Measurements from ENCODE around the gene RNF207. TPM values are rescaled to one million over a fixed set of nuclear protein-coding genes. Genes with fewer than 3 reads are reported as not detected.

RNF207 gene
- total and polyA plus RNA-seq, 2 donors (not counting 3 experiments of a cell fraction or from before 2014, with no cell fraction given): 3.2 to 8.2 TPM

DNA sequence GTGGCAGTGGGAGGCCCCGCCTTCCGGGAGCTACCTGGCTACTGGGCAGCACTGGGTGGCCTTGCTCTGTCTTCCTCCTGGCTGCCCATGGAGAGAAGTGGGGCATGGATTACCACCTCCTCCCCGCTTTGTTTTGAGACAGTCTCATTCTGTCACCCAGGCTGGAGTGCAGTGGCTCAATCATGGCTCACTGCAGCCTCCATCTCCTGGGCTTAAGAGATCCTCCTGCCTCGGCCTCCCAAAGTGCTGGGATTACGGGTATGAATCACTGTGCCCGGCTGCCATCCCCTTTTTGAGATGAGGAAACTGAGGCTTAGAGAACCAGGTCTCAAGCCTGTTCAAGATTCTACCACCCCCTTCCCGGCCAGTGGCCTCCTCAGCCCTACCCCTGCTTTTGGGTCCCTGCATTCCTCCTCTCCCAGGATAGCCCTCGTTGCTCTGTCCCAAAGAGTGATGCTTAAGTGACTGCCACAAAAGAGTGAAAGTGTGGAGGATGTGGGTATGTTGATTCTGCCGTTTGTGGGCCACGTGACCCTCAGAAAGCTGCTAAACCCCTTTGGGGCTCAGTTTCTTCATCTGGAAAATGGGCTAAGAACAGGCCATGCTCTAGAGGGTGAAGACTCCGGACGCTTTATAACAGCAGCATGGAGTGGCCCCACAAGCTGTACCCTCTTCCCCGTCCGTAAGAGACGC is 45.9 kb downstream of the RNF207 start:
- DNase-seq (ENCODE audit: low read depth, low spot score) (no peak), FAIRE-seq (no peak)
- dilution Hi-C loops (cut with MboI; ENCODE audit: extremely low pct_ligation_motif_present, low sequenced_read_pairs): no loop called here
- Histone ChIP-seq H3K36me3 (ENCODE audit: control insufficient read depth in 2 of 2, extremely low read depth in 1 of 2, insufficient read depth in 2 of 2, low read length in 2 of 2) (no peaks in the 10 kb centered on the region), H3K4me3 (replicated peaks in 1 of 3; ENCODE audit: insufficient read depth in 1 of 3, low read depth in 1 of 3, low read length in 3 of 3) (no peak overlapping the region), H3K27me3 (ENCODE audit: control insufficient read depth in 2 of 2, insufficient read depth in 2 of 2, low read length in 2 of 2) (peaks cover 3 to 10% of the 10 kb centered on the region in 2 experiments), H4K20me1 (replicated peaks; ENCODE audit: control insufficient read depth, extremely low read depth, insufficient read depth, low read length) (no peaks in the 10 kb centered on the region), H3K4me1 (ENCODE audit: control insufficient read depth, extremely low read depth, insufficient read depth, low read length) (no peaks in the 10 kb centered on the region), H3K79me2 (ENCODE audit: control insufficient read depth, insufficient read depth, low read length) (no peaks in the 10 kb centered on the region), H3K9me1 (replicated peaks; ENCODE audit: control insufficient read depth, extremely low read depth, insufficient read depth, low read length) (no peaks in the 10 kb centered on the region), H3K9ac (replicated peaks; ENCODE audit: extremely low read depth, insufficient read depth, low read length) (no peak overlapping the region), H3K4me2 (ENCODE audit: insufficient read depth, low read length) (no peak overlapping the region), H3K27ac (ENCODE audit: insufficient read depth, low read depth, low read length) (no peak overlapping the region), H3K9me3 (replicated peaks; ENCODE audit: control insufficient read depth, insufficient read depth, low read length) (no peaks in the 10 kb centered on the region), H2AFZ (ENCODE audit: low read depth, low read length) (no peak overlapping the region)
- intact Hi-C loops (cut with micrococcal nuclease): no loop called here
- ChIA-PET POLR2A (no interaction called here), CTCF (interaction anchor here (7.8 kb wide), 1 partner anchor 86 kb away, joined by 208 read pairs; no protein-coding TSS in a partner anchor)
- TF ChIP-seq POLR2AphosphoS5 (IDR thresholded peaks at IDR 0.05; ENCODE audit: insufficient read depth, low read depth, low read length): no peak
- TF ChIP-seq, protein P1, sequence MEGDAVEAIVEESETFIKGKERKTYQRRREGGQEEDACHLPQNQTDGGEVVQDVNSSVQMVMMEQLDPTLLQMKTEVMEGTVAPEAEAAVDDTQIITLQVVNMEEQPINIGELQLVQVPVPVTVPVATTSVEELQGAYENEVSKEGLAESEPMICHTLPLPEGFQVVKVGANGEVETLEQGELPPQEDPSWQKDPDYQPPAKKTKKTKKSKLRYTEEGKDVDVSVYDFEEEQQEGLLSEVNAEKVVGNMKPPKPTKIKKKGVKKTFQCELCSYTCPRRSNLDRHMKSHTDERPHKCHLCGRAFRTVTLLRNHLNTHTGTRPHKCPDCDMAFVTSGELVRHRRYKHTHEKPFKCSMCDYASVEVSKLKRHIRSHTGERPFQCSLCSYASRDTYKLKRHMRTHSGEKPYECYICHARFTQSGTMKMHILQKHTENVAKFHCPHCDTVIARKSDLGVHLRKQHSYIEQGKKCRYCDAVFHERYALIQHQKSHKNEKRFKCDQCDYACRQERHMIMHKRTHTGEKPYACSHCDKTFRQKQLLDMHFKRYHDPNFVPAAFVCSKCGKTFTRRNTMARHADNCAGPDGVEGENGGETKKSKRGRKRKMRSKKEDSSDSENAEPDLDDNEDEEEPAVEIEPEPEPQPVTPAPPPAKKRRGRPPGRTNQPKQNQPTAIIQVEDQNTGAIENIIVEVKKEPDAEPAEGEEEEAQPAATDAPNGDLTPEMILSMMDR (IDR thresholded peaks at IDR 0.05; ENCODE audit: extremely low read depth in 1 of 2, insufficient read depth in 1 of 2, low read depth in 1 of 2, low read length in 2 of 2): no peak
- TF ChIP-seq, protein P2, sequence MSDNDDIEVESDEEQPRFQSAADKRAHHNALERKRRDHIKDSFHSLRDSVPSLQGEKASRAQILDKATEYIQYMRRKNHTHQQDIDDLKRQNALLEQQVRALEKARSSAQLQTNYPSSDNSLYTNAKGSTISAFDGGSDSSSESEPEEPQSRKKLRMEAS (IDR thresholded peaks at IDR 0.05; ENCODE audit: insufficient read depth, insufficient read length): no peak
- no peak for TF ChIP-seq POLR2A (IDR thresholded peaks at IDR 0.05; ENCODE audit: low read depth, low read length)
- TF ChIP-seq JUN (IDR thresholded peaks at IDR 0.05; ENCODE audit: borderline replicate concordance, insufficient read depth, insufficient read length, low read depth): no peak
- no peak for TF ChIP-seq MYC (IDR thresholded peaks at IDR 0.05; ENCODE audit: low read depth, low read length)
- TF ChIP-seq EZH2 (IDR thresholded peaks at IDR 0.05; ENCODE audit: borderline replicate concordance, low read depth, low read length, severe bottlenecking): no peak
- TF ChIP-seq FOS (IDR thresholded peaks at IDR 0.05; ENCODE audit: borderline replicate concordance, insufficient read depth, low read length): no peak
- TF ChIP-seq GATA2 (IDR thresholded peaks at IDR 0.05; ENCODE audit: insufficient read depth, insufficient read length, low read depth, low read length): no peak
- BruUV-seq (replicated peaks): no TSS peak

All from endothelial cell of umbilical vein (primary cell).